T-helper 2 cell treated with Interferon-gamma antibody and Interleukin-4, amounts not matched to agents 5 μg/mL and 100 μg/mL, for 36 hours (primary cell): Measurements from ENCODE around the gene COL5A1.
"Not testable (repeated sequence)": the region's sequence is repeated elsewhere in the genome, so short reads cannot be mapped to it uniquely, and the experiment has no call there.

Source experiments
- DNase-seq: peaks from one replicate; pipeline ENCODE4 v3.0.0; 2021; ENCODE audit warnings: low spot score
- H3K27ac Mint-ChIP-seq: one replicate; pipeline ENCODE4 v1.8.0; 2021; ENCODE audit warnings: mild to moderate bottlenecking, mixed read lengths
- H3K27me3 Mint-ChIP-seq: one replicate; pipeline ENCODE4 v1.8.0; 2021; ENCODE audit warnings: low read depth, mixed read lengths
- H3K36me3 Mint-ChIP-seq: one replicate; pipeline ENCODE4 v1.8.0; 2021; ENCODE audit warnings: low read depth, mixed read lengths
- H3K4me1 Mint-ChIP-seq: one replicate; pipeline ENCODE4 v1.8.0; 2021; ENCODE audit warnings: low read depth, mixed read lengths
- H3K4me3 Mint-ChIP-seq: one replicate; pipeline ENCODE4 v1.8.0; 2022; ENCODE audit warnings: mild to moderate bottlenecking, moderate library complexity, mixed read lengths
- H3K9me3 Mint-ChIP-seq: one replicate; pipeline ENCODE4 v1.8.0; 2021; ENCODE audit warnings: mixed read lengths

The COL5A1 gene

GRCh38 chr9:134846187-134846586 lies 204.6 kb downstream of the COL5A1 start:
- H3K4me1 Mint-ChIP-seq = no peaks in the 10 kb centered on the region
- no peaks in the 10 kb centered on the region for H3K36me3 Mint-ChIP-seq
- no peak overlapping the region for H3K4me3 Mint-ChIP-seq
- H3K27ac Mint-ChIP-seq = no peak overlapping the region
- no peak for DNase-seq
- H3K27me3 Mint-ChIP-seq = no peaks in the 10 kb centered on the region
- H3K9me3 Mint-ChIP-seq = no peaks in the 10 kb centered on the region

GRCh38 chr9:134846699-134847098 lies 205.1 kb downstream of the COL5A1 start:
- no peak overlapping the region for H3K4me3 Mint-ChIP-seq
- no peaks in the 10 kb centered on the region for H3K27me3 Mint-ChIP-seq
- H3K9me3 Mint-ChIP-seq = no peaks in the 10 kb centered on the region
- H3K4me1 Mint-ChIP-seq = no peaks in the 10 kb centered on the region
- no peak overlapping the region for H3K27ac Mint-ChIP-seq
- H3K36me3 Mint-ChIP-seq = no peaks in the 10 kb centered on the region
- DNase-seq = no peak

- Mint-ChIP-seq H3K4me1 (no peaks in the 10 kb centered on the region), H3K27ac (no peak overlapping the region), H3K9me3 (no peaks in the 10 kb centered on the region), H3K27me3 (no peaks in the 10 kb centered on the region), H3K36me3 (no peaks in the 10 kb centered on the region), H3K4me3 (no peak overlapping the region)
- no peak for DNase-seq
Observed at GRCh38 chr9:134847138-134847537, 205.5 kb downstream of the COL5A1 start.

- H3K27ac Mint-ChIP-seq = no peak overlapping the region
- H3K27me3 Mint-ChIP-seq = no peaks in the 10 kb centered on the region
- DNase-seq = no peak
- H3K36me3 Mint-ChIP-seq = no peaks in the 10 kb centered on the region
- H3K9me3 Mint-ChIP-seq = no peaks in the 10 kb centered on the region
- H3K4me3 Mint-ChIP-seq = no peak overlapping the region
- H3K4me1 Mint-ChIP-seq = no peaks in the 10 kb centered on the region
Observed at GRCh38 chr9:134847752-134848432, 206.3 kb downstream of the COL5A1 start.

- no peaks in the 10 kb centered on the region for H3K9me3 Mint-ChIP-seq
- no peak for DNase-seq
- no peak overlapping the region for H3K27ac Mint-ChIP-seq
- no peaks in the 10 kb centered on the region for H3K4me1 Mint-ChIP-seq
- no peaks in the 10 kb centered on the region for H3K36me3 Mint-ChIP-seq
- no peaks in the 10 kb centered on the region for H3K27me3 Mint-ChIP-seq
- H3K4me3 Mint-ChIP-seq = no peak overlapping the region
Observed at GRCh38 chr9:134848504-134848903, 206.9 kb downstream of the COL5A1 start.

GRCh38 chr9:134850611-134851010 lies 209.0 kb downstream of the COL5A1 start:
- no peaks in the 10 kb centered on the region for H3K27me3 Mint-ChIP-seq
- no peak overlapping the region for H3K4me3 Mint-ChIP-seq
- no peaks in the 10 kb centered on the region for H3K36me3 Mint-ChIP-seq
- H3K9me3 Mint-ChIP-seq = no peaks in the 10 kb centered on the region
- H3K4me1 Mint-ChIP-seq = no peaks in the 10 kb centered on the region
- H3K27ac Mint-ChIP-seq = no peak overlapping the region
- DNase-seq = no peak

GRCh38 chr9:134851020-134851419 lies 209.4 kb downstream of the COL5A1 start:
- Mint-ChIP-seq H3K9me3 (no peaks in the 10 kb centered on the region), H3K36me3 (no peaks in the 10 kb centered on the region), H3K27ac (no peak overlapping the region), H3K4me3 (no peak overlapping the region), H3K27me3 (no peaks in the 10 kb centered on the region), H3K4me1 (no peaks in the 10 kb centered on the region)
- DNase-seq = no peak

- Mint-ChIP-seq H3K4me3 (no peak overlapping the region), H3K9me3 (no peaks in the 10 kb centered on the region), H3K4me1 (no peaks in the 10 kb centered on the region), H3K36me3 (no peaks in the 10 kb centered on the region), H3K27me3 (peaks cover 2% of the 10 kb centered on the region), H3K27ac (no peak overlapping the region)
- DNase-seq = no peak
Observed at GRCh38 chr9:134852906-134853654, 211.5 kb downstream of the COL5A1 start.

GRCh38 chr9:134853893-134854292 lies 212.3 kb downstream of the COL5A1 start:
- no peak for DNase-seq
- Mint-ChIP-seq H3K36me3 (no peaks in the 10 kb centered on the region), H3K27ac (no peak overlapping the region), H3K4me1 (no peaks in the 10 kb centered on the region), H3K4me3 (no peak overlapping the region), H3K9me3 (no peaks in the 10 kb centered on the region), H3K27me3 (peaks cover 2% of the 10 kb centered on the region)

- Mint-ChIP-seq H3K27ac (no peak overlapping the region), H3K9me3 (no peaks in the 10 kb centered on the region), H3K27me3 (peaks cover 2% of the 10 kb centered on the region), H3K4me3 (no peak overlapping the region), H3K4me1 (no peaks in the 10 kb centered on the region), H3K36me3 (no peaks in the 10 kb centered on the region)
- DNase-seq = no peak
Observed at GRCh38 chr9:134854541-134854981, 213.0 kb downstream of the COL5A1 start.

- Mint-ChIP-seq H3K27ac (no peak overlapping the region), H3K27me3 (peaks cover 2% of the 10 kb centered on the region), H3K36me3 (no peaks in the 10 kb centered on the region), H3K4me3 (no peak overlapping the region), H3K9me3 (no peaks in the 10 kb centered on the region), H3K4me1 (no peaks in the 10 kb centered on the region)
- DNase-seq = no peak
Observed at GRCh38 chr9:134855231-134855899, 213.8 kb downstream of the COL5A1 start.

GRCh38 chr9:134855900-134856377 lies 214.3 kb downstream of the COL5A1 start:
- no peak for DNase-seq
- Mint-ChIP-seq H3K36me3 (no peaks in the 10 kb centered on the region), H3K4me1 (no peaks in the 10 kb centered on the region), H3K27me3 (peaks cover 2% of the 10 kb centered on the region), H3K4me3 (no peak overlapping the region), H3K9me3 (no peaks in the 10 kb centered on the region), H3K27ac (no peak overlapping the region)

- not testable (repeated sequence) for H3K27me3 Mint-ChIP-seq, H3K27ac Mint-ChIP-seq, H3K4me3 Mint-ChIP-seq, H3K36me3 Mint-ChIP-seq, H3K9me3 Mint-ChIP-seq, H3K4me1 Mint-ChIP-seq, DNase-seq
Observed at GRCh38 chr9:134857451-134857850, 215.8 kb downstream of the COL5A1 start.
